Activated T-helper 17 cell treated with anti-CD3 and anti-CD28 coated beads, Interleukin-2, amount 50 U/mL, for 72 hours (primary cell): ENCODE results near the gene CR1L. TPM values are rescaled to one million over a fixed set of nuclear protein-coding genes. Genes with fewer than 3 reads are reported as not detected.
A peak's percentile ranks its signal among the peaks of the same experiment; 100 is the strongest.
"Not testable (repeated sequence)": the region's sequence is repeated elsewhere in the genome, so short reads cannot be mapped to it uniquely, and the experiment has no call there.

Experiments used
- ATAC-seq: fragments of 150-1000 bp; cut with Tn5 transposase; replicated peaks from 2 replicates; pipeline ENCODE4 v1.10.0; 2021; ENCODE audit warnings: mild to moderate bottlenecking, moderate library complexity
- H3K27ac Mint-ChIP-seq: one replicate; pipeline ENCODE4 v1.8.0; 2022; ENCODE audit warnings: mixed read lengths
- H3K27me3 Mint-ChIP-seq: one replicate; pipeline ENCODE4 v1.8.0; 2022; ENCODE audit warnings: mixed read lengths
- H3K36me3 Mint-ChIP-seq: one replicate; pipeline ENCODE4 v1.8.0; 2022; ENCODE audit warnings: low read depth, mild to moderate bottlenecking, mixed read lengths
- H3K4me1 Mint-ChIP-seq: one replicate; pipeline ENCODE4 v1.8.0; 2022; ENCODE audit warnings: mixed read lengths
- H3K4me3 Mint-ChIP-seq: one replicate; pipeline ENCODE4 v1.8.0; 2022; ENCODE audit warnings: mild to moderate bottlenecking, mixed read lengths
- H3K9me3 Mint-ChIP-seq: one replicate; pipeline ENCODE4 v1.8.0; 2022; ENCODE audit warnings: mixed read lengths
- total RNA-seq, 2 donors: library from RNA; stranded (reverse); gene quantifications; one replicate each; pipeline ENCODE4 v1.2.3, GENCODE V29; 2022

CR1L gene
- total RNA-seq, 2 donors from 2014 or later, result 0.32 TPM; not detected in 1

DNA sequence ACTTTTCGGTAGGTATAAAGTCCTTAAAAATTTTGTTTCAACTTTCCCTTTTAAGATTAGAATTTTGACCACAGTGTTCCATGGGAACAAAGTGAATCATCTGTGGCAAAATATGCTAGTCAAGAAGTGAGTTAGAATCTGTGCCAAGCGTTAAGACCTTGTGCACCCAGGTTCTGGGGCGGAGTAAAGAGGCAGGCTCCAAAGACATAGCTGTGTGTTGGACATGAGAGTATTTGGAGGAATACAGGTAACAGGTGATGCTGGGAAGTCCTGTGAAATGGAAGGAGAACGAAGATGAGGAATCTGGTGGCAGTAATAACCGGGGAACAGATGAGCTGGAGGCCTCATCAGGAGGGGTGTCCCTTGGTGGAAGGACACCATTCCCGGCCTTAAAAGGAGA lies 10.6 kb upstream of the CR1L start:
- H3K36me3 Mint-ChIP-seq, H3K27ac Mint-ChIP-seq, ATAC-seq, H3K4me1 Mint-ChIP-seq, H3K9me3 Mint-ChIP-seq, H3K4me3 Mint-ChIP-seq: not testable (repeated sequence)
- H3K27me3 Mint-ChIP-seq, result peaks cover 11% of the 10 kb centered on the region

DNA sequence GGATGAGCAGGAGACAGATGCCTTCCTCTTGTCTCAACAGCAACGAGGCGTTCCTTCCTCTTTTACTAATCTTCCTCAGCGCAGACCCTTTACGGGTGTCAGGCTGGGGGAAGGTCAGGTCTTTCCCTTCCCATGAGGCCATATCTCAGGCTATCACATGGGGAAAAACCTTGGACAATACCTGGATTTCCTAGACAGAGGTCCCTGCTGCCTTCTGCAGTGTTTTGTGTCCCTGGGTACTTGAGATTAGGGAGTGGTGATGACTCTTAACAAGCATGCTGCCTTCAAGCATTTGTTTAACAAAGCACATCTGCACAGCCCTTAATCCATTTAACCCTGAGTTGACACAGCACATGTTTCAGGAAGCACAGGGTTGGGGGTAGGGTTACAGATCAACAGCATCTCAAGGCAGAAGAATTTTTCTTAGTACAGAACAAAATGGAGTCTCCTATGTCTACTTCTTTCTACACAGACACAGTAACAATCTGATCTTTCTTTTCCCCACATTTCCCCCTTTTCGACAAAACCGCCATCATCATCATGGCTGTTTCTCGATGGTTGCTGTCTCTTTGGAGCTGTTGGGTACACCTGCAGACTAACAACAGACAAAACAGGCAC lies 9.3 kb upstream of the CR1L start:
- not testable (repeated sequence) for ATAC-seq, H3K36me3 Mint-ChIP-seq, H3K4me3 Mint-ChIP-seq, H3K4me1 Mint-ChIP-seq, H3K27ac Mint-ChIP-seq, H3K9me3 Mint-ChIP-seq
- peaks cover 15% of the 10 kb centered on the region for H3K27me3 Mint-ChIP-seq

DNA sequence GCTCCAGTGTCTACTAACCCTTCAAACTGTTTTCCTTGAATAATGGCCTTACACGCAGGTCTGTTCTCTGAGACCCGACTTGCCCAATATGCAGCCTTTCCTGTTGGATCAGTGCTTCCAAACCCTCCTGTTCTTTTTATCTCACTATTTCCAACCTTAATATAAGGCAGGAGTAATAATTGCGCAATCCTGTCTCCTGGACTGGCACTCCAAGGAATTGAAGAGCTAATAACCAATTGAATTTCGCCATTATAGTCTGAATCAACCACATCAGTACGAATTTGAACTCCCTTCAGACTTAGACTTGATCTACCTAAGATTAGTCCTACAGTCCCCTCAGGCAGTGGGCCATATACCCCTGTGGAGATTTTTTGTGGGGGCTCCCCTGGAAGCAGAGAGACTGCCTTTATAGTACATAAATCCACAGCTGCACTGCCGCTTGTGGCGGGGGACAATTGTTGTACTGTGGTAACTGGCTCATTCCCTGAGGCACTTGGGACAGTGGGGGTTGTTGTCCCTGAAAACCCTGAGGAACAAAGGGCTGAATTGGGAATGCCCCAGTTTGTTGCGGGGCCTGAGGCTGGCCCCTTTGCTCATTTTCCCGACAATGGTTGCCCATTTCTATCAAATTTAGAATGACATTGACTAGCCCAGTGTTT lies 6.3 kb upstream of the CR1L start:
- not testable (repeated sequence) for H3K4me1 Mint-ChIP-seq, H3K9me3 Mint-ChIP-seq, H3K36me3 Mint-ChIP-seq, ATAC-seq, H3K27ac Mint-ChIP-seq, H3K4me3 Mint-ChIP-seq
- H3K27me3 Mint-ChIP-seq, result peaks cover 19% of the 10 kb centered on the region

DNA sequence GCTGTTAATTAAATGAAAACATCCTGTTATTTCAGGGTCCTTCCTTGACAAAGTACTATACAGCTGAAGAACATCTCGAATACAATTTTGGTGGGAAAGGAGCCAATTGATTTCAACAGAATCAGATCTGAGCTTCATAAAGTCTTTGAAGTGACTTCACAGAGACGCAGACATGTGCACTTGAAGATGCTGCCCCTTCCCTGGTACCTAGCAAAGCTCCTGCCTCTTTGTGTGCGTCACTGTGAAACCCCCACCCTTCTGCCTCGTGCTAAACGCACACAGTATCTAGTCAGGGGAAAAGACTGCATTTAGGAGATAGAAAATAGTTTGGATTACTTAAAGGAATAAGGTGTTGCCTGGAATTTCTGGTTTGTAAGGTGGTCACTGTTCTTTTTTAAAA lies 5.6 kb upstream of the CR1L start:
- H3K36me3 Mint-ChIP-seq, H3K27ac Mint-ChIP-seq, H3K4me3 Mint-ChIP-seq, ATAC-seq, H3K4me1 Mint-ChIP-seq, H3K9me3 Mint-ChIP-seq: not testable (repeated sequence)
- peaks cover 20% of the 10 kb centered on the region for H3K27me3 Mint-ChIP-seq

DNA sequence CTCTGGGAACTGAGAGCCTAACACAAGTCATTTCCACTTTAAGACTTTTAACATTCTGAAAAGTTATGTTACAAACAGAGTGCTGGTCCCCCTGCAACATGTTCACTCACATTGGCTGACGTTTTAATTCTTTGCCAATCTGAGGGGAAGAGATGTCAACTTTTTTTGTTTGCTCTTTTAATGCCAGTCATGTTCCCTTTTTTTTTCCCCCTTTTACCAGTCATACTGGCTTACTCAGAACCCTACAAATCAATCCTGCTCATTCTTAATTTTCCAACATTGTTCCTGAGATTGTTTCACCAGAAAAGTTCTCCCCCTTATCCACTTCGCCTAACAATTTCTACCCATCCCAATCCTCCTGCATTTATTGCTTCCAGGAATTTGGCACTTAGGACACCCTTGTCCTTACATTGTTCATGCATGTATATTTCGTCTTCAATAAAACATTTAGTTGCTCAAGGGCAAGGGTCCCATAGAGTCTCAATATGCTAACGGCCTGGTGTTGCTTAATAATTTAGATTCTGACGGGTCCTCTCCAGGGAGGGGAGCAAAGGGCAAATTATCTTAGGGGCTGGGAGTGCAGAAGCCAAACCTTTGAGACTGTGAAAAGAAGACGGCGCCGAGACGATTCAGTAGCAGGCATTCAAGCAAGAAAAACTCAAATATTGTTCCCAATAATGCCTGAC lies 624 bp upstream of the CR1L start:
- no peak for ATAC-seq
- H3K9me3 Mint-ChIP-seq, result no peaks in the 10 kb centered on the region
- peaks cover 13% of the 10 kb centered on the region for H3K27me3 Mint-ChIP-seq
- peaks cover 5% of the 10 kb centered on the region for H3K4me1 Mint-ChIP-seq
- peak overlapping the region; percentile 79 for H3K4me3 Mint-ChIP-seq
- no peaks in the 10 kb centered on the region for H3K36me3 Mint-ChIP-seq
- H3K27ac Mint-ChIP-seq, result no peak overlapping the region

DNA sequence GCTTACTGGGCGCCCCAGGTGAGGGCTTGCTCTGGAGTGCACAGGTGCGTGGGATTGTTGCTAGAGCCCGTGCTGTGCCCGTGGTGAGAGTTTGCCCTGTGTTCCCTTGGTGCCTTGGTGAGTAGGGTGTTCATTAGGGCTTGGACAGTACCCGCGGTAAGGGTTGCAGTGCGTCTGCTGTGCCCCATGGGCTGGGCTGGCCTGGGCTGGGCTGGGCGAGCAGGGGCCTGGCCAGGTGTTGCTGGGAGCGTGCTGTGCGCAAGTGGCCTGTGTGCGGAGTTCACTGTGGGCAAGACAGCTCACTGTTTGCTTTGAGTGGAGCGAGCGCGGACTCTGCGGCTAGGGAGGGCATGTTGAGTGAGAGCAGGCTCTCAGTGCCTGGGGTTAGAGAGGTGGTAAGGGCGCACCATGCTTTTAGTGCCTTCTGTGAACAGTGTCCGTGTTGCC lies 725 bp downstream of the CR1L start:
- H3K36me3 Mint-ChIP-seq, result no peaks in the 10 kb centered on the region

DNA sequence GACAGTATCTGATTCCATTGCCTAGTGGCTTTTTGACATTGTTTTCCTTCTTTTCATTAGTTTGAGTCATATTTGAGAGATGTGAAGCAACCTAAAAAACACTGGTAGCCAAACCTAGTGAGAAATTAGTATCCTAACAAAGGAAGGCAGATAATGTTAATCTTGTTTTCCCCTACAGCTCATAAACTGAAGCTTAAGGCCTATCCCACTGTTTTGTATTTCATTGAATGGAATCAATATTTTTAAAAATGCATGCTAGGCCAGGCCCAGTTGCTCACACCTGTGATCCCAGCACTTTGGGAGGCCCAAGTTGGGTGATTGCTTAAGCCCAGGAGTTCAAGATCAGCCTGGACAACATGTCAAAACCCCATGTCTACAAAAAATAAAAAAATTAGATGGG lies 1.2 kb downstream of the CR1L start:
- Mint-ChIP-seq H3K27me3 (peaks cover 9% of the 10 kb centered on the region), H3K4me3 (peak overlapping the region; percentile 79), H3K27ac (no peak overlapping the region), H3K4me1 (peaks cover 5% of the 10 kb centered on the region), H3K36me3 (no peaks in the 10 kb centered on the region), H3K9me3 (no peaks in the 10 kb centered on the region)
- ATAC-seq, result no peak

More for the DNA sequence above, 725 bp downstream of the CR1L start:
- no peaks in the 10 kb centered on the region for H3K9me3 Mint-ChIP-seq
- no peak for ATAC-seq
- H3K27ac Mint-ChIP-seq, result no peak overlapping the region
- peaks cover 5% of the 10 kb centered on the region for H3K4me1 Mint-ChIP-seq
- H3K4me3 Mint-ChIP-seq, result peak overlapping the region; percentile 79
- H3K27me3 Mint-ChIP-seq, result peaks cover 9% of the 10 kb centered on the region

DNA sequence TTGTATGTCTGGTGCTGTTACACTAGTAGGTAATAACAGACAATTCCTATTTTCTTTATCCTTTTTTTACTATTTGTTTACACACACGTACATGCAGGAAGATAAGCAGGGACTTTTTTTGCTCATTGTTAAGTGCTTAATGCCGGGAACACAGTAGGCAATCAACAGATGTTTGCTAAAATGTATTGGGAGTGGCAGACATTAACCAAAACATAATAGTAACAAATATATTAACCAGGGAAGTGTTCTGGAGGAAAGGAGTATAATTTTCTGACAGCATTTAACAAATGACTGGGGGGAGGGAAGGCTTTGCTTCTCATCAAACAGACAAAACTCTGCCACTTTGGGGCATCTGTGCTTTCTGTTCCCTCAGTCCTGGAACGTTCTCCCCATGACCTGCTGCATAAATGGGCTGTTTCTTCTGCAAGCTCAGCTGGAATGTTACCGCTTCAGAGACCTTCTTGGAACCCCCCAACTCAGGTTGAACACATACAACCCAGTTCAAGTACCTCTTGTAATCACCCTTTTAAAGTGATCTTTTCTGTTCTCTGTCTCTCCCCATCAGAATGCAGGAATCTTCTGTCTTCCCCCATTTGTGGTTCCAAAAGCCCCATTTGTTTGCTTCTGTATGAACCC lies 2.1 kb downstream of the CR1L start:
- Mint-ChIP-seq H3K9me3 (no peaks in the 10 kb centered on the region), H3K27me3 (peaks cover 9% of the 10 kb centered on the region), H3K36me3 (no peaks in the 10 kb centered on the region), H3K4me1 (peaks cover 5% of the 10 kb centered on the region), H3K4me3 (no peak overlapping the region), H3K27ac (no peak overlapping the region)
- no peak for ATAC-seq

DNA sequence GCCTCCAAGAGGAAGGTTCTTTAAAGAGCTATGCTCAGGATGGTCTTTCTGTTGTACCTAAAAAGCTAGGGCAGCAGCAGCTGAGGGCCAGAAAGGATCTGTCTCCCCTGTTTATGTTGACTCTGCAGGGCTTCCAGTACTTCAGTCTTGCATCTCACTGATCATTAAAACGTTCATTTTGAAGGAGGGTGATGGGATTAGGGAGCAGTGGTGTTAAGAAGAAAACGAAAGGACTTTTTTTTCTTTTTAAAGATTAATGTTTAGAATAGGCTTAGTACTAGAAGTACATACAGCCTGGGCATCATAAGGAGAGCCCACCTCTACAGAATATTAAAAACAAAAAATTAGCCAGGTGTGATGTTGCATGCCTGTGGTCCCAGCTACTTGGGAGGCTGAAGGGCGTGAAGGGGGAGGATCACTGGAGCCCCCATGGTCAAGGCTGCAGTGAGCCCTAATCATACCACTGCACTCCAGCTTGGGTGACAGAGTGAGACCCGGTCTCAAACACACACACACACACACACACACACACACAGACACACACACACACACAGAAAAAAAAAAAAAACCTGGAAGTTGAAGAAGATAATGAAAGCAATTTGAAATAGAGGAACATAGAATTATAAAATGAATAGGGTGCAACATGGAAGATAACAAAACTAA lies 2.9 kb downstream of the CR1L start:
- H3K27me3 Mint-ChIP-seq, result peaks cover 5% of the 10 kb centered on the region
- no peak for ATAC-seq
- H3K27ac Mint-ChIP-seq, result no peak overlapping the region
- peaks cover 5% of the 10 kb centered on the region for H3K4me1 Mint-ChIP-seq
- H3K9me3 Mint-ChIP-seq, result no peaks in the 10 kb centered on the region
- H3K36me3 Mint-ChIP-seq, result no peaks in the 10 kb centered on the region
- H3K4me3 Mint-ChIP-seq, result no peak overlapping the region

DNA sequence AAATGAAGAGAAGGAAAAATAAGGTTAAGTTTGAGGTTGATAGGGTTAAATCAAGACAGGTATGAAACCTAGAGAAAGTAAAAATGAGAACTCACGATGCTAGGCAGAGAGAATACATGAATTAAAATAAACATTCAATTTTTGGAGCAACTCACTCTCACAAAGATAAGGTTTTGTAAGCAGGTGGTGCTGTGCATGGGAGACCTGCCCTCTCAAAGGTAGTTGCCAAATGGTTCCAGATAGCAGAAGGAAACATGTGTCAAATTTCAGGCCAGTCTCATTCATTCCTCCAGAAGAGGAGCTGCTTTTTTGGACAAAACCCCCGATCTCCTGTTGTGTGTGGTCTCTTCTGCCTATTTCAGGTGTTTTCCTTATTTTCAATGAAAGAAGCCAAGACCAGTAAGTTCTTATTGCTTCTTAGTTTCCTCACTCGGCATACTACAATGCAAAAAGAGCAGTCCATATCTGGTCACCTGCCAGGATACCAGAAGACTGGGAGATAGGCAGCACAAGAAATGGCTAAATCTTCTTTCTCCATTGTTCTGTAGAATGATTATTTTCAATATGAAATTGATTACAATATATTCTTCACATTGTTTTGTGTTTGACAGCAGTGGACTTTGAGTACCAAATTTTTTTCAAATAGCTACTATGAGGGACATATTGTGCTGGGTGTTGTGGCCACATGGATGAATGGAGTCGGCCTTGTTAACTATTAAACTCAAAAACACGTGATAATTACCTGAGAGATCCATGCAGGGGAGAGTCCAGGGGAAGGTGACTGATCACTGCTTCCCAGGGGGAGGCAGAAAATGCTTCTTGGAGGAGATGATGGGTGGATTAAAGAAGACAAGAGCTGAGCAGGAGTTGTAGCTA lies 3.6 kb downstream of the CR1L start:
- H3K4me3 Mint-ChIP-seq, result no peak overlapping the region
- H3K4me1 Mint-ChIP-seq, result peaks cover 5% of the 10 kb centered on the region
- no peak for ATAC-seq
- H3K27ac Mint-ChIP-seq, result no peak overlapping the region
- no peaks in the 10 kb centered on the region for H3K36me3 Mint-ChIP-seq
- H3K27me3 Mint-ChIP-seq, result peaks cover 5% of the 10 kb centered on the region
- no peaks in the 10 kb centered on the region for H3K9me3 Mint-ChIP-seq

DNA sequence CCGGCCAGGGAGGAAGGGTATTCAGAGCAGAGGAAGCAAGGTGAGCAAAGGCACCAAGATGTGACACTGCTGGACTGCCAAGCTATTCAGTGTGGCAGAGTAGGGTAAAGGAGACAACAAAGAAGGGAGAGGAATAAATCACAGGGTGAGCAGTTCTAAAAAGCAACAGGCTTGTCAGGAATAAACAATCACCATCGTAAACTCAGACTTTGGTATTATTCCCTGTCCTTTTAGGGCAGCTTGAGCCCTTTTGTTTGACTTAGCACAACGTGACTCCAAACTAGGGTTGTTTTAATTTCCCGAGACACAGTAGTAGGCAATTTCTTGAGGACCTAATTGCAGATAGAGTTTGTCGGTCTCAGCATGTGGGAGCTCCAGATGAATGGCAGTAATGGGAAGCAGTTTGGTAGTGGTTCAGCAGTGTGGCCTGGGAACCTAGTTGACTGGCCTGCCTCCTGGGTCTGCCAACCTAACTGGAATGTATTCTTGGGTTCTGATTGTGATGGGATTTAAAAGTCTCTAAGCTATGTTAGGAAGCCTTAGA lies 4.3 kb downstream of the CR1L start:
- H3K27ac Mint-ChIP-seq, result no peak overlapping the region
- peaks cover 3% of the 10 kb centered on the region for H3K27me3 Mint-ChIP-seq
- H3K4me3 Mint-ChIP-seq, result no peak overlapping the region
- H3K36me3 Mint-ChIP-seq, result no peaks in the 10 kb centered on the region
- ATAC-seq, result no peak
- H3K4me1 Mint-ChIP-seq, result peaks cover 3% of the 10 kb centered on the region
- H3K9me3 Mint-ChIP-seq, result no peaks in the 10 kb centered on the region

DNA sequence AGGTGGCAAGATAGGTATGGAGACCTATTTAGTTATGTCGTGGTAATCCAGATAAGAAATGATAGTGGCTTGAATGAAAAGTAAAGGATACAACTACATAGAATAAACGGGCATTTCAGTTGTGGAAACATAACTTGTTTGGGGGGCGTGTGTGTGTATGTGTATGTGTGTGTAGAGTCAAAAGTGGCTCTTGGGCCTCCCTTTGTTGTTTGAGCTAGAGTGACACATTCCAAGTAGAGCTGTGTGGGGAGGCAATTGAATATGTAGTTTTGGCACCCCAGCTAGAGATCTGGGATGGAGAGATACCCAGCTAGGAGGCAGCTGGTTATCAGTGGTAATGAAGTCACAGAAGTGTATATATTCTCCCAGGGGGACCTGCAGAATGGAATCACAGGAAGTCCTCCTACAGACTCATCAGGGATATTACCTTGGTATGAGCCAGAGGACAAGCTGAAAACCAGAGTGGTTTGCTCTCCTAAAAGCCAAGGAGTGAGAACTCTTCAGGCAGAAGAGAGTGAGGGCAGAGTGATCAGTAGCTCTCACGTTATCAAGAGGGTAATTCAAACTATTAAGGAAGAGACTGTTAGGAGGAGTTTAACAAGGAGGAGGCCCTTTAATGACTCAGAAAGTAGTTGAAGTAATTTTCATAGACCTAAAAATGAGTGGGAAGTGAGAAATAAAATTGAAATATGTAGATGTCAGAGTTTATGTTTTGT lies 5.1 kb downstream of the CR1L start:
- H3K27me3 Mint-ChIP-seq, result no peaks in the 10 kb centered on the region
- H3K36me3 Mint-ChIP-seq, result no peaks in the 10 kb centered on the region
- H3K4me3 Mint-ChIP-seq, result no peak overlapping the region
- ATAC-seq, result peak; percentile 42
- H3K4me1 Mint-ChIP-seq, result no peaks in the 10 kb centered on the region
- no peaks in the 10 kb centered on the region for H3K9me3 Mint-ChIP-seq
- H3K27ac Mint-ChIP-seq, result no peak overlapping the region

DNA sequence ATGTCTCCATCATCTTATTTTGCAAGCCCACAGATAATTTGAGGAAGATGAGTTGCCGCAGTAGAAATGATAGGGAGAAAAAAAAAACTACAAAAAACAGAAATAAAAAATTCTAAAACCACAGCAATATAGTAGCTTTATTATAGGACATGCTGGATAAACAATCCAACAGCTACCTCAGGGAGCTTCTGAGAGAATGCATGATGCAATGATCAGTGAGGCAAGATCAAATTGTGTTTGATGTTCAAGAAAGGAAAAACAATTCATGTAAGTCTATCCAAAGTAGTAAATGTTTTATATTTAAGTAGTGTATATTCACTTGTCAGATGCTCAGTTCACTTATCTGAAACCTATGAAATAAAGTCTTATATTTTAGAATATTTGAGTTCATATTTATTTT lies 6.7 kb downstream of the CR1L start:
- Mint-ChIP-seq H3K9me3 (no peaks in the 10 kb centered on the region), H3K4me3 (no peak overlapping the region), H3K4me1 (no peaks in the 10 kb centered on the region), H3K36me3 (no peaks in the 10 kb centered on the region), H3K27me3 (no peaks in the 10 kb centered on the region), H3K27ac (no peak overlapping the region)
- no peak for ATAC-seq
